Epithelial cell of proximal tubule (primary cell): Measurements from ENCODE around the gene SLC26A9. TPM values are rescaled to one million over a fixed set of nuclear protein-coding genes. Genes with fewer than 3 reads are reported as not detected.
"Not testable (repeated sequence)": the region's sequence is repeated elsewhere in the genome, so short reads cannot be mapped to it uniquely, and the experiment has no call there.

Experiments
- DNase-seq: peaks from one replicate; pipeline ENCODE4 v3.0.0-alpha.2; 2011; ENCODE audit warnings: low read depth
- H3K4me3 ChIP-seq: 2 replicates; pipeline ENCODE4 v1.5.1; 2011; ENCODE audit warnings: low read depth, mild to moderate bottlenecking, low read length
- total RNA-seq: library from RNA; depleted of rRNA; stranded (reverse); fragments of >200 nt; gene quantifications from 2 replicates; pipeline ENCODE4 v1.2.3, GENCODE V29; 2015
- TF ChIP-seq, protein P1 (sequence below): conservative IDR thresholded peaks from 2 replicates; pipeline ENCODE4 v1.5.1; 2012; ENCODE audit warnings: low read depth, mild to moderate bottlenecking, low read length

Gene SLC26A9
- total RNA-seq, 1 donor from 2014 or later: not detected

DNA sequence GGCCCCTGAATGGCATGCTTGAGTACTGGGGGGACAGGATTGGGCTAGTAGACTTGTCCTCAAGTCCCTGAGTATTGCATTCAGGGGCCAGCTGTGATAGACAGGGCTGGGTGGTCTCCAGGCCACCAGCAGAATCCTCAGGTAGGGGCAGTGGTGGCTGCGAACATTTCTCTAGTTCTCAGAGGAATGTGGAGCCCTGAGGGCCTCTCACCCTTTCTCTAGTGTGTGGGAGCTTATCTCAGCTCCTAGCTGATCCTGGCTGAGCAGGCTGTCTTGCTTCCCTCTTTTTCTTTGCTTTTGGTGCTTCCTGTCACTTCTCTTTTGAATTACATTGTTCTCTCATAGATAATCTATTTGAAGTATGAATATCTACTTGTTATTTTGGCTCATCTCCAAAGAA, 63.3 kb downstream of the SLC26A9 start:
- no peak for DNase-seq
- no peak overlapping the region for H3K4me3 ChIP-seq
- TF ChIP-seq, protein P1, sequence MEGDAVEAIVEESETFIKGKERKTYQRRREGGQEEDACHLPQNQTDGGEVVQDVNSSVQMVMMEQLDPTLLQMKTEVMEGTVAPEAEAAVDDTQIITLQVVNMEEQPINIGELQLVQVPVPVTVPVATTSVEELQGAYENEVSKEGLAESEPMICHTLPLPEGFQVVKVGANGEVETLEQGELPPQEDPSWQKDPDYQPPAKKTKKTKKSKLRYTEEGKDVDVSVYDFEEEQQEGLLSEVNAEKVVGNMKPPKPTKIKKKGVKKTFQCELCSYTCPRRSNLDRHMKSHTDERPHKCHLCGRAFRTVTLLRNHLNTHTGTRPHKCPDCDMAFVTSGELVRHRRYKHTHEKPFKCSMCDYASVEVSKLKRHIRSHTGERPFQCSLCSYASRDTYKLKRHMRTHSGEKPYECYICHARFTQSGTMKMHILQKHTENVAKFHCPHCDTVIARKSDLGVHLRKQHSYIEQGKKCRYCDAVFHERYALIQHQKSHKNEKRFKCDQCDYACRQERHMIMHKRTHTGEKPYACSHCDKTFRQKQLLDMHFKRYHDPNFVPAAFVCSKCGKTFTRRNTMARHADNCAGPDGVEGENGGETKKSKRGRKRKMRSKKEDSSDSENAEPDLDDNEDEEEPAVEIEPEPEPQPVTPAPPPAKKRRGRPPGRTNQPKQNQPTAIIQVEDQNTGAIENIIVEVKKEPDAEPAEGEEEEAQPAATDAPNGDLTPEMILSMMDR: no peak

DNA sequence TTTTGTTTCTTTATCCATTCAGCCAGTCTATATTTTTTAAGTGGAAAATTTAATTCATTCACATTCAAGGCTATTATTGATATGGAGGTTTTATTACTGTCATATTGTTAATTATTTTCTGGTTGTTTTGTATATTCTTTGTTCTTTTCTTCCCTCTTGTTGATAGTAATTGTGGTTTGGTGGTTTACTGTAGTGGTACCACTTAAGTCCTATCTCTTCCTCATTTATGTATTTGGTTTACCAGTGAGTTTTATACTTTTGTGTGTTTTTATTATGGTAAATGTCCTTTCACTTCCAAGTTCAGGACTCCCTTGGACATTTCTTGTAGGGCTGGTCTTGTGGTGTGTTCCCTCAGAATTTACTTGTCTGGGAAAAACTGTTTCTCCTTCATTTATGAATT, 65.2 kb downstream of the SLC26A9 start:
- no peak overlapping the region for H3K4me3 ChIP-seq
- TF ChIP-seq, protein P1: no peak
- no peak for DNase-seq

DNA sequence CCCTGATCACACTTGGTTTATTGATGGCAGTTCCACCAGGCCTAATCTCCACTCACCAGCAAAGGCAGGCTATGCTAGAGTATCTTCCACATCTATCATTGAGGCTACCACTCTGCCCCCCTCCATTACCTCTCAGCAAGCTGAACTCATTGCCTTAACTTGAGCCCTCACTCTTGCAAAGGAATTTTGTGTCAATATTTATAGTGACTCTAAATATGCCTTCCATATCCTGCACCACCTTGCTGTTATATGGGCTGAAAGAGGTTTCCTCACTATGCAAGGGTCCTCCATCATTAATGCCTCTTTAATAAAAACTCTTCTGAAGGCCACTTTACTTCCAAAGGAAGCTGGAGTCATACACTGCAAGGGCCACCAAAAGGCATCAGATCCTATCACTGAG, 70.1 kb downstream of the SLC26A9 start:
- not testable (repeated sequence) for DNase-seq, H3K4me3 ChIP-seq

DNA sequence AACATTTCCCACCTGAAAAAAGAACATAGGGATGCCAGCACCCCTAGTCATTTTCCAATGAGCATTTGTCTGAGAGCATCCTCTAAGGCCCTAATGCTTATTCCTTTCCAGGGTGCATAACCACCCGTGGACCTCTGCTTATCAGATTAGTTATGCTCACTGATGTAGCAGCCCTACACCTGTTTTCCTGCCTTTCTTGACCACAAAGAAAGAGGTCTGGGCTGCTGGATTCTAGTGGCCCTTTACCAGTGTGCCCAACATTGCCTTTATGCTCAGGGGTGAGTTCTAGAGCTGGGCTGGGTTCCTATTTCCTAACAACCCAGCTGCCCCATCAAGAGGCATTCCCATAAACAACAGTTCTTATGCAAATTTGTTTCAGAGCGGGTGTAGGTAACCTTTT, 73.0 kb downstream of the SLC26A9 start:
- DNase-seq: no peak
- TF ChIP-seq, protein P1: no peak
- no peak overlapping the region for H3K4me3 ChIP-seq

Other genes with a start within 250 kb of the SLC26A9 start
- gene NUCKS1, start 193.3 kb downstream of the SLC26A9 start, total RNA-seq: 92.5 and 104 TPM in 2 replicates
- 10.0 and 12.0 TPM in 2 replicates for gene RAB29, start 168.0 kb downstream of the SLC26A9 start, total RNA-seq
- gene SLC41A1, start 130.3 kb downstream of the SLC26A9 start, total RNA-seq: 10.9 and 14.0 TPM in 2 replicates
- not detected in 2 replicates for gene PM20D1, start 93.3 kb downstream of the SLC26A9 start, total RNA-seq
- not detected in 2 replicates for gene RAB7B, start 59.9 kb upstream of the SLC26A9 start, total RNA-seq
- gene CTSE, start 80.4 kb upstream of the SLC26A9 start, total RNA-seq: 0.22 TPM in 1 of 2 replicates, not detected in the other
- 0.29 and 0.58 TPM in 2 replicates for gene RHEX, start 109.7 kb upstream of the SLC26A9 start, total RNA-seq
- gene AVPR1B, start 173.9 kb upstream of the SLC26A9 start, total RNA-seq: not detected in 2 replicates